Hematopoietic multipotent progenitor cell treated with erythropoietin and hydrocortisone succinate and interleukin-3 and kit ligand, for 8 days (in vitro differentiated cells): ENCODE results near the gene ZCCHC4.
"Not testable (repeated sequence)": the region's sequence is repeated elsewhere in the genome, so short reads cannot be mapped to it uniquely, and the experiment has no call there.

Source experiments
- DNase-seq: peaks from one replicate; pipeline ENCODE4 v3.0.0-alpha.2; 2015

ZCCHC4 gene

DNA sequence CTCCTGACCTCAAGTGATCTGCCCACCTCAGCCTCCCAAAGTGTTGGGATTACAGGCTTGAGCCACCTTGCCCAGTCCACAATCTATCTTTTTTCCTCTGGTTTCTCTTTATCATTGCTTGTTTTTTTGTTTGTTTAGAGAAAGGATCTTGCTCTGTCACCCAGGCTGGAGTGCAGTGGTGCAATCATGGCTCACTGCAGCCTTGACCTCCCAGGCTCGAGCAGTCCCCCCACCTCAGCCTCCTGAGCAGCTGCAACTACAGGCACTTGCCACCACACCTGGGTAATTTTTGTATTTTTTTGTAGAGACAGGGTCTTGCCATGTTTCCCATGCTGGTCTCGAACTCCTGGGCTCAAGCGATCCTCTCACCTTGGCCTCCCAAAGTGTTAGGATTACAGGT is 15.9 kb downstream of the ZCCHC4 start:
- not testable (repeated sequence) for DNase-seq

DNA sequence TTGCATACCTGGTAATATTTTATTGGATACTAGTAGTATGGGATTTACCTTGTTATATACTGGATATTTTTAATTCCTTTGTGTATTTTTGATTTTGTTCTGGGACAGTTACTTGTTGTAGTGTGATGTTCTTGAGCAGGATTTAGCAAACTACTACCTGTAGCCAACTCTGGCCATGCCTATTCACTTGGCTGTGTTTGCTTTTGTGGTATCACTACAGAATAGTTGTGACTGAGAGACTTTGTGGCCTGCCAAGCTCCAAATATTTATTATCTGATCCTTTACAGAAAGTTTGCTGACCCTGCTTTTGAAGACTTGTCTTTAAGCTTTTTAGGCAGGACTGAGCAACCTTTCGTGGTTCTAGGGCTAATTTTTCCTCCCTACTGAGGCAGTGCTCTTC is 17.8 kb downstream of the ZCCHC4 start:
- DNase-seq, result peak; percentile 30

DNA sequence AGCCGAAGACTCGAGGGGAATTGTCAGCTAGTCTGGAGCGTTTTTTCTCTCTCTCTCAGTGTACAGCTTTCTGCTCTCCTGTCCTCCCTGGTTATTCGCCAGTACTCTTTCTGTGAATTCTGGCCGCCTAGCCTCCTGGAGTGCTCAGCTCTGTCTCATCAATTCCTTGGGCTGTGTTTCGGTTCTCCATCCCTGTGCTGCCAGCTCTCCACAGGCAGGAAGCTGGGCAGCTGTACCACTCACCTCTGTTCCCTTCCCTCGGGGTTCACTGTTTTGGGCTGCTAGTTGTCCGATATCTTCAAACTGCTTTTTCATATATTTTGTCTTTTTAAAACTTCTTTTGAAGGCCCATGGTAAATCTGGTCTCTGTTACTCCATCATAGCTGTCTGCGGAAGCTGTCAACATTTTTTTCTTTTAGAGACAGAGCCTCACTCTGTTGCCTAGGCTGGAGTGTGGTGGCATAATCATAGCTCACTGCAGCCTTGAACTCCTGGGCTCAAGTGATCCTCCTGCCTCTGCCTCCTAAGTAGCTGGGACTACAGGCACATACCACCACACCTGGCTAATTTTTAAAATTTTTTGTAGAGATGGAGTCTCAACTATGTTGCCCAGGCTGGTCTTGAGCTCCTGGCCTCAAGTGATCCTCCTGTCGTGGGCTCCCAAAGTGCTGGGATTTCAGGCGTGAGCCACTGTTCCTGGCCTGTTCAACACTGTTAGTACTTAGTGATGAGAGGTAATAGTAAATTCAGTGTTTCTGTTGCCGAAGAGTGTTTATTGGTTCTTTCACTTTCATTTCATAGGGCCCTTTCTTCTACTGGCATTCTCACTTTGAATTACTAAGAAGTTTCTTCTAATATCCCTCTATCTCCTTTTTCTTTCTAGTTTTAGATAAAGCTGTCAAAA is 18.6 kb downstream of the ZCCHC4 start:
- no peak for DNase-seq

DNA sequence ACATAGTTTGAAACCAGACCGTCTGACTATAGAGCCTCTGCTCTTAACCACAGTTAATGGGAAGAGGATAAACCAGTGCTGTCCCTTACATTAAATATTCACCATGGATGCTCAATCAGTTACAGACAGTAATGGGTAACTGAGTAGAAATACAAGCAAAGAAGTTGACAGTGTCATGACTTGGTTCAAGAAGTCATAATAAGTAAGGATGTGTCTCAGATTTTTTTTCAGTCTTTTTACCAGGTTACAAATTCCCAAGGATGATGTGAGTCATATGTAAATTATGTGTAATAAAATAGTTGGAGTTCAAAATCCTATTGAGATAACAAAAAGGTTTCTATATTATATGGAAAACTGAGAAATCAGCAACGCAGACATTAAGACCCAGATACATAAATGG is 31.1 kb downstream of the ZCCHC4 start:
- DNase-seq, result no peak

DNA sequence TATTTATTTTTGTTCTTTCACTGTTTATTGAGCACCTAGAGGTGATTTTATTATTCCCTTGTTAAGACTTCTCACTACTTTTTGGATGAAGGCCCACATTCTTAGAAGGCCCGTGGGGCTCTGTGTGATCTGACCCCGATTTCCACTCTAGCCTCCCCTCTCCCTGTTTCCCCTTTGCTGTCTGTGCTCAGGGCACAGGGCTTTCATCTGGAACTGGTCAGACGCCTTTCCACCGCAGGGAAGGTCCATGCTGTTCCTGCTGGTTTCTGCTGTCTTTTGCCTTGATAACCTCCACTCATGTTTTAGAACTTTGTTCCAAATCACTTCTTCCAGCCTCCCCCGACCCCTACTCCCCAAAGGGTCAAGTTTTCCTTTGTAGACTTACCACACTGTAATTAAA is 33.2 kb downstream of the ZCCHC4 start:
- no peak for DNase-seq

DNA sequence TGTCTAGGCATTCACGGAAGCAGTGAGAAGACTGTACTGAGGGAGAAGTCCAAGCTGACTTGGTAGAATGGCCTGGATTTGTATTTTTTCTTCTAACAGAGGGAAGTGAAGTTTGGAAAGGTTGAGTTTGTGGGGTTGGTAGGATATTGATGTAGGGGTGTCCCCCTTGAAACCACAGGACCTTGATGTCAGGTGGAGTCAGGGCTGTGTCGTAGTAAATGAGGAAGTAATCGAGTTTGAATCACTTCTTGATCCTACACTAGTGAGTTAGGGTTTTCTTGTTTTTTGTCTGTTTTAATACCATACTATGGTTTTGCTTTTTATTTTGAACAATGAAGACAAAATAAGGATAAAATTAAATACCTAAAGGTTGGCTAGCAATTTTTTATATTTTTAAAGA is 34.3 kb downstream of the ZCCHC4 start:
- no peak for DNase-seq

DNA sequence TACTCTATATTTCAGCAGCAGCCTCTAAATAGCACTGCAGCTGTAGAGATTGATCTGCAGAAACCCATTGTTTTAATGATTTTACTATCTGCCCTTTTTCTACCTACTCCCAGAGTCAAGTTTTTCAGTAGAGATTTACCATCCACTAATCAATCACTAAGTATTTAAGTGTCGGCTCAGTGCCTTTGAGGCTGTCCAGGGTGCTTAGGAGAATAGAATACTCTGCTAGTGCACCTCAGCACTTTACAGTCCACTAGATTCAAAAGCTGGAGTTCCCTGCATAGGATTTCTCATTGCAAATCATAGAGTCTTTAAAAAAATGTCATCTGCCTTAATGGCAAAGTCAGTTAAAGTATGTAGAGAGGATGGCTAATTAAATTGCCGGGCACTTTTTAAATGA is 34.9 kb downstream of the ZCCHC4 start:
- DNase-seq, result no peak

DNA sequence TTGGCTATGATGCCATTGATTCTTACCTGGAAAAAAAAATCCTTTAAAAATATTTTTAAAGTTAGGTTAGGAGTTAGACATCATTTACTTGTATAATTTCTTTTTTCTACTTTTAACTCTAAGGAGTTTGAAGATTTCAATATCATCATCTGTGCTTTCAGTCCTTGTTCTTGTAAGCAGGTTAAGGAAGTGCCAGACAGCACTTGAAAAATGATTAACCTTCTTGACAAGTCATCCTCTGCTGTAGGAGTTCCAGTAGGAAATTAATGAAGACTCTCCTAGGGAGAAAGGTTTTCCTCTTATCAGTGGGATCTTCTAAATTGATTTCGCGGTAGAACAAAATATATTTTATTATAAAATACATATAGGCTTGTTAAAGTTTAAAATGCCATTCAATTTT is 35.4 kb downstream of the ZCCHC4 start:
- no peak for DNase-seq

DNA sequence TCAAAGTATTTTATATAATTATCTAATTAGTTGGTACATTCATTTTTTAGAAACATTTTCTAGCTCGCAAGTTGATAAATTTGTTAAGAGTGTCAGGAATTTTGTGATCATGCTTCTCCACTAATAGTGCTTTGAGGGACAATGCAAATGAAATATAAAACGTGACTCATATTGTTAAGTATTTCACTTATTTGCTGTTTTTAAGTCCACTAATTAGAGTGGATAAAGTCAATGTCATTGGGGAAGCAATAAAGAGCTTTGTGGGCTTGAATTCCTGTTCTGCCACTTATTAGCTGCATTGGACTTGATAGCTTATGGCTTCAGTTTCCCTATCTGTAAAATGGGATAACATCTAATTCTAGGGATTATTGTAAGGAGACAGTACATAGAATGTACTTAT is 38.0 kb downstream of the ZCCHC4 start:
- no peak for DNase-seq

DNA sequence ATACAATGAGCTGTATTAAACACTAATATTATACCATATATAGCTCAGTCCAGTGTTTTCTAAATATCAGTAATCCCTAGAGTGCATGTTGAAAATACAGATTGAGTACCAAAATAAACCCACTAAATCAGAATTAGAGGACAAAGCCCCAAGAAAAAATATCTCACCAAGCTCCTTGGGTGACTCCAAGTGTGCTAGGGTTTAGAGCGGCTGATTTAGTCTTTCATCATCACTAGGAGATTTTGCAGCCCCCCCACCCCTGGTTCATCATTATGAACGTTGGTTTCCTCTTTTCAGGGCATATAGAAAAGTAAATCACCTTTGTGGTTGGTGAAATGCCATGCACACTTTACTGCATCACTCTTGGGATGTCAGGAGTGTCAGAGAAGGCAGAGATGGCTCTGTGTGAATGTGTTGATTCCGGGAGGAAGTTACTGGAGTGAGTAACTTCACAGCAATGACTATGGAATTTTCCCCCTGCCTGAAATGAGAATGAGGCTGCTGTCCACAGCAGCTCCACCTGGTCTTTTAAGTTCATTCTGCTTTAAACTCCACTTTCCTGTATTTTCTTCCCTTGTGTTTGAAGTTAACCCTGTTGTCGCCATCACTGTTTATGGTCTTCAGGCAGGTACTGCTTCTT is 39.3 kb downstream of the ZCCHC4 start:
- DNase-seq, result no peak

DNA sequence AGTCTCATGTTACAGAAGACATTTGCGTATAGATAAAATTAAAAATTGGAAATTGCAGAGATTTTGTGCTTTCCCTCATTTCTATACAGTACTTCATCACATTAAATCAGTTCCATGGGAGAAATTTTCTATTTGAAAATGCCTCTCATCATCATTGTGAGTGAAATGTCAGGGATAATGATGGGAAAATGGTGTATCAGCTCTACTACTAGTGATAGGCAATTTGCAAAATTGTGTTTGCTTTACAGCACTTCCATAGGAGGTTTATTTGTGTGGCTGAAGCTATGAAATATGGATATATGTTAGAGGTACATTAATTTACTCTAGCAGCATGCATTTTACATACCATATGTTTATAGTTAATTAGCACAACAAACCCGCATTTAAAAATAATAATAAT is 43.5 kb downstream of the ZCCHC4 start:
- DNase-seq, result no peak

DNA sequence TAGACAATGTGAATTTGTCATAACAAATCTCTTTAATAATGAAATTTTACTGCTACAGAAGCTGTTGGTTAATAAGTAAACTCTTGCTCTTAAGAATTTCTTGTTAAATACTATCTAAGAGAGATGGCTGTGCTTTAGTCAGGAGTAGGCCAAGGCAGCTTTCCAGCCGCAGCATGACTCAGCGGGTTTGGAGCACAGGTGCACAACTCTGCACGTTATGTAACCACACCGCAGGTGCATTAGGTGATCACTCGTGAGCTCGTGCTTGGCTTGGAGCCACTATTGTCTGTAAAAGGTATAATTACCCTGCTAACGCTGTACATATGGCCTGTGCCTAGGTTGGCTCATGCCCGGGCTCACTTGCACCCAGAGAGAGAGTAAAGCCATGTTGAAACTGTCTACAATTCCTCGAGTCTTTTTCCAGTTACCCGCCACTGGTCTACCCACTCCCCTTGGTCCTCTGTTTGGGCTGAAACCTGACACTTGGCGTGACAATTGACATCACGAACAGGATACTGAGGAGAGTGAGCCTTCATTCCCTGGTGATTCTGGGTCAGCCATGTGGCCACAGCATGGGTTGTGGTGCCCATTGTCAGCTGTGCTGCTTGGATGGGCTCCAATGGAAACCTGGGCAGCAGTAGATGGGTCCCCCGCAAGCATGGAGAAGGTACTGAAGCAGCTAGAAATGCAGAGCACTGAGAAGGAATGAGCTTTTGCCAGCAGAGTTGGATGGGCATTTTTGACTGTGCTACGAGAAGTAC is 46.1 kb downstream of the ZCCHC4 start:
- DNase-seq, result no peak

DNA sequence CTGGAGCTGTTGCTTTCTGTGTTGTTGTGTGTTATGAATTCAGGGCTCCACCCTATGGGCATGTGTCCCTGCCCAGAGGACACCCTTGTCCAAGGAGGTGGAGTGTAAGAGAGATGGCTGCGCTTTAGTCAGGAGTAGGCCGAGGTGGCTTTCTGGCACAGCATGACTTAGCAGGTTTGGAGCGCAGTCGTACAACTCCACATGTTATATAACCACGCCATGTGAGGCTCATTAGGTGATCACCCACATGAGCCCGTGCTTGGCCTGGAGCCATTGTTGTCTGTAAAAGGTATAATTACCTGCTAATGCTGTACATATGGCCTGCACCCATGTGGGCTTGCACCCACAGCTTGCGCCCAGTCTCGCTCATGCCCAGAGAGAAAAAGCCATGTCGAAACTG is 48.7 kb downstream of the ZCCHC4 start:
- no peak for DNase-seq

DNA sequence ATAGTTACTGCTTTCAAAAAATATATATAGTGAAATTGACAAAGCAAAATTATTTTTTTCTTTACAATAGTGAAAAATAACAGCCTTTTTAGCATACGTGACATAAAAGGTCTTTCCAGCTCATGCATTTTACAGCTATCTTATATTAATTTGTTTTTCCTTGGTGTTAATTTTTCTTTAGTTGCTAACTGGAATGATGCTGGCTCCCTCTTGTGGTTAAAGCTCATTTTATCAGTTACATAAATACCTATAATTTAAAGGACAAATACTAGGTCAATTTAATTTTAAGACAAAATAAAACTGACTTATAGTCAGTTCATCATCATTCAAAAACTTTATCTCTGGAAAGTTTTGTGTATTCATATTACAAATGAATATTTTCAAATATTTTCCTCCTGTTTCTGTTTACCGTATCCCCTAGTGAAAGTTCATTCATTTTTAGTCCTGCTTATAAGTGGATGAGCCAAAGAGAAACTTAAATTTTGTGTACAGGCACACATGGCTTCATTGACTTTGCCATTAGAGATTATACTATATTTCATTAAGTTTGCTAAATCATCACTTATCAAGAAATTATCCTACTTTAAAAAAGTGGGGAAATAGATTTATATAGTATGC is 54.5 kb downstream of the ZCCHC4 start:
- DNase-seq, result peak; percentile 77

DNA sequence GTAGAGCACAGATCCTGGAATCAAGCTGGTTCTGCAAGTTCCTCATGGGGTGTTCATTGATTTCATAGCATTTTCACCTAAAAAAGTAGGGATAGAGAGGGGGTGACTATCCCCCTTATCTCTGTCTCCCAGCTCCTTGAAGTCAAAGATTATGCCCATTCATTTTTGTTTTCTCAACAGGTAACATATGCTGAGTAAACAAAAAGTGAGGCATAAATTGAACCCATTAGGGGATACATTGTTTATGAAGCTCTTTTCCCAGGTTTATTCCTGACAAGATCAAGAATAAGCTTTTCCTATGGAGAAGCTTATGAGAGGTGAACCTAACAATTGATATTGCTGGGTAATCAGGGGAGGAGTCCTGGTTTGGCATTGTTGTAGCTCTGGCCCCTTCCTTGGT is 55.3 kb downstream of the ZCCHC4 start:
- DNase-seq, result no peak

DNA sequence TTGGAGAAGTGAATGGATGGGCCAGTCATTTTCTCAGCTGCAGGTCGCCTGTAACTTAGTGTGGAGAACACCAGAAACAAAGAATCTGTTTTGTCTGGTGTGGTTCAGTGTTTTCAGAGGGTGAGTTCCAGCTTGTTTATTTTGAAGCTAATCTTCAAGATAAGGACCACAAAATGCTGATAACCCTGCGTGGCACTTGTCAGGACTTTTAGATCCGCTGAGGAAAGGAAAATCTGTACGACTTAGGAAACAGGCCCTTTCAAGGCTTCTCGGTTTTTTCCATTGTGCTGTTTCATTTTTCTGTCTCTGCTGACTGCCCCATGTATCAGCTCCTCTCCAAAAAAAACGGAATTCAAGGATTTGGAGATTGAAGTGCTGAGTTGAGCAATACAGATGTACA is 55.7 kb downstream of the ZCCHC4 start:
- no peak for DNase-seq

DNA sequence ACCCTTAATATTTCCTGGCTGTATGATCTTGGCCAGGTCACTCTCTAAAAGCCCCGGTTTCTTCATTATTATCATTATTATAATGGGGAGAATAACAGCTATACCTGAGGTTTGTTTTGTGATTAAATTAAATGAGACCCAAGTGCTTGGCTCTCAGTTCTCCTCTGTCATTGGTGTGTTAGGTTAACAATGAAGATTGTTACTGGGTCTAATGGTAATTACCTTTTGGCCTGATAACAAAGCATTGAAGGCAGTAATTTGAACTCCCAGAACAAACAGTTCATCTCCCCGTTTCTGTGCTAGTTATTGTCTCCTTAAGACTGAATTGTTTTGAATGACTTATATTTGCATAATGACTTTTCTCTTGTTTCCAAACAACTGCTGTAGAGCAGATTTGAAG is 57.7 kb downstream of the ZCCHC4 start:
- DNase-seq, result no peak

DNA sequence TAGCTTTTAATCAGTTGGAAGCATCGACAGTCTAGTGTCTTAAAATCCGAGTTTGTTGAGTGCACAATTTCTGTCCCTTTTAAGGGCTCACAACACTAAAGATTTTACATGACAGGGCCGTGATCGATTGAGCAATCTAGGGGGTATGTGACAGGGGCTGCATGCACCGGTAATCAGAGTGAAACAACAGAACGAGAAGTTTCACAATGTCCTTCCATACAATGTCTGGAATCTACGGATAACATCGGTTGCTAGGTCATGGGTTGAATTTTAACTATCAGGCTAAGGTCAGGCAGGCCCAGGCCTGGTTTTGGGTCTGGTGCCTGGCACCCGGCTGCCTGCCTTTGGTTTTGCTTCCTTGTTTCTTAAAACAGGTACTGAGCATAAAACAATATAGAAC is 60.0 kb downstream of the ZCCHC4 start:
- DNase-seq, result not testable (repeated sequence)

DNA sequence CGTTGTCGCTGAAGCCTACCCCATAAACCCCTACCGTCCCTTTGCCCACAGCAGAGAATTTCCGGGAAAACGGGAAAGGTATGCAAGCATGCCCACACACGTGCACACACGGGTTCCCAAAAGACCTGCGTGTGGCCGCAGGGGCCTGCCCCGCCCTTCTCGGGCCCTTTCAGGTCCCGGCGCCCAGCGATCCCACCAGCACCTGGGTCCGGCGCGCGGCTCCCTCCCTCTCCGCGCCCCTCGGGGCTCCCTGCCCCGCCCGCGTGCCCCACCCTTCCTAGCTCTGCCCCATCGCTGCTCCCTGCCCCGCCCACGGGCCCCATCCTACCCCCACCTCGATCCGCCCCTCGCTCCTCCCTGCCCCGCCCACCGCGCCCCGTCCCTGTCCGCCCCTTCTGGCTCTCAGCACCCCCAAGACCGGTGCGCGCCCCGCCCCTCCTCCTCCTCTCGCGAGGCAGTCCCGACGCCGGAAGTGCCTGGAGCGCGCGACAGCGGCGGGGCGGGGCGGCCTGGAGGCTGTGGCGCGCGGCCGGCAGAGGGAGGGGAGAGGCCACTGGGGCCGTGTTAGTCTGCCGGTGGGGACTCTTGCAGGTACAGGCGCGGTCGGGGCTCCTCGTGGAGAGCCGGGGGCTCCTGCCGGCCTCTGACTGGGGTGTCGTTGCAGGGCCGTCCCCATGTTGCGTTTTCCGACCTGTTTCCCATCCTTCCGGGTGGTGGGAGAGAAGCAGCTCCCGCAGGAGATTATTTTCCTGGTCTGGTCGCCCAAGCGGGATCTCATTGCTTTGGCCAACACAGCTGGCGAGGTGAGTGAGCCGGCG is 64.4 kb downstream of the ZCCHC4 start, which contains the start of gene ANAPC4:
TSS of gene ANAPC4 (plus strand) at position 510 of the 818 bp plus-strand sequence. CDS start at position 675, 165 bp downstream.
- peak; percentile 94 for DNase-seq

DNA sequence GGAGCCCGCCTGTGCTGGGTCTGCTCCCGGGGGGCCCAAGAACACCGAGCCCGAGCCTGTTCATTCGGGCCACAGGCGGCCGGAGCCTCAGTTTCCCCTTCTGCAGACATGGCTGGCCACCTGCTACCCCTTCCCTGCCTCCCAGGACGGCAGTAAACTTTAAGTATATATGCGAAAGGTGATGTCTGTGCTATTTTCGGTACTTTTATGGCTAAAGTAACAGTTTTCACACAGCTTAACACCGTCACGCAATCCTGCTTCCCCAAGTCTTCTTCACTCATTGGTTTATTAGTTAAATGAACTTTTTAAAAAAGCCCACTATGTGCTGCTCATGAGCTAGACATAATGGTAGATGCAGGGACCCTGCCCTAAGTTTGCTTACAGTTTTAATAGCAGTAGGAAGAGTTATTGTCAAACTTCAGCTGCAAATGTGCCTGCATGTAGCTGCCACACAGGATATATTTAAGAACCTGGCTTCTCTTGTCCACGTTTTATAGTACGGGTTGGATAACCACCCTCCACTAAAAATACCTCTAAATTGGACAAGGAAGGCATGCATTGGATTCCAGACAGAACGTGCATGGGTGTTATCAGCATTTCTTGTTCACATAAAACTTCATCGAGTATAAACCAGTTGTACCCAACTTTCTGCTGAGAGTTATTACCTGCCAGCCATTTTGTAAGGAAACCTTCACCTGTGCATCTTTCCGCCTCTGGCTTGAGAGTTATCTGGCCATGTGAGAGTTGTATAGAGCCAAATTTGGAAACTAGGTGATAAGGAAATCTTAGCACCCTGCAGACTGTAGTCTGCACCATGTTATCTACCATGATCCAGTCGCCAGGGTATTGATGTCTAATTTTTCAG is 65.2 kb downstream of the ZCCHC4 start:
- peak; percentile 41 for DNase-seq

DNA sequence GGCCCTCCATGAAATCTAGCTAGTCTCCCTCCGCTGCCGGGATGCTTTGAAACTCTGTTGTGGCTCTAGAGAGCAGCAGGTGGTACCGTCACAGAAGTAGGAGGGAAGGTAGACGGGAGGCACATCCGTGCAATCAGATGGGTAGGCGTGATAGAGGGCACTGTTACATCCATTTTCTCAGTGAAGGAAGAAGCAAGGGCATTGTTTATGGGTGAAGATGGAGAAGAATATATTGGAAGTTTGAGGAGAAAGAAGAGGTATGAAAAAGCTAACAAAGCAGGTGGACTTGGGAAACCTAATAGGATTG is 65.8 kb downstream of the ZCCHC4 start:
- no peak for DNase-seq
